ENCODE data around the gene TRAF2. TPM values are rescaled to one million over a fixed set of nuclear protein-coding genes. Genes with fewer than 3 reads are reported as not detected.
A peak's percentile ranks its signal among the peaks of the same experiment; 100 is the strongest.

TRAF2 gene
- total and polyA plus RNA-seq, 9 of the 15 experiments (the other 6 are each of a cell fraction or from before 2014, with no cell fraction given) = 0.24 to 45.2 (median 18.0) TPM

DNA sequence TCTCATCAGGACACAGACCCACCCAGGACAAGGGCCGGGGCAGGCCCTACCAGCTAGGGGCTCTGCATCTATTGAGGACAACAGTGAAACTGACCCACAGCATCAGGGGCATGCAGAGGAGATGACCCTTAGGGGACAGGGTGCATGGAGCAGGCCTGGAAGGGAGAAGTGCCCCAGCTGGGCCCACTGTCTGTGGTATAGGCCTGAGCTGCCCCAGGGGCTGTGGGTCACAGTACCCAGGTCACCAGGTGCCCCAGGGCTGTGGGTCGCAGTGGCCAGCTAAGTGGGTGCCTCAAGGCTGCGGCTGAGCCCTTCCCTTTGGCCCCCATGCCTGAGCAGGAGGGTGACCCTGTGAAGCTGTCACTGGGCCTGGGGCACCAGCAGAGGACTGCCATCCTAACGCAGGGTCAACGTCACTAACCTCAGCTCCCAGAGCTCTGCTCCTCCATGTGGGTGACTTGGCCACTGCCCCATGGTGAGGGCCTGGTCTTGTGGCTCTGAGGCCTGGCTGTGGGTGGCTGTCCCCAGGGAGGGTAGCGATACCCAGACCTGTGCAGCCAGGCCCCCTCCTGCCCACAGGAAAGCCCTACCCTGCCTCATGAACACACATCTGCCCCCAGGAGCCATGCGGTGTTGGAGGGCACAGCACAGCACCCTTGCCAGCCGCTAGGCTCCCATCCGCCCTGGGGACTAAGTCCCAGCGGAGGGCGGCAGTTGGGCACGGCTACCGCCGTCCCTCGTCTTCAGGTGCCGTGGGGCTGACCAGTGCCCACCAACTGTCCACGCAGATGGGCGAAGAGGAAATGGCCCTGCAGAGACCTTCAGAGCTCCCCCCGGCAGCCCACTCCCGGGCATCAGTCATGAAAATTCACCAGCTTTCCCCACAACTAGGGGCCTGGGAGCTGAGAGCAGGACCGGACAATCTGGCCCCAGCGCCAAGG is 25.1 kb upstream of the TRAF2 start:
- Histone ChIP-seq H3K27me3 (ENCODE audit: control insufficient read depth in 2 of 2, insufficient read depth in 2 of 2, low read length in 2 of 2) (no peaks in the 10 kb centered on the region), H3K9me1 (ENCODE audit: control insufficient read depth, insufficient read depth, low read length) (peaks cover 4% of the 10 kb centered on the region), H3K4me3 (no peak overlapping the region), H3K79me2 (ENCODE audit: control insufficient read depth, insufficient read depth, low read length) (peaks cover 26% of the 10 kb centered on the region), H3K9me3 (replicated peaks; ENCODE audit: control insufficient read depth, insufficient read depth, low read depth, low read length) (no peaks in the 10 kb centered on the region), H3K4me2 (ENCODE audit: insufficient read depth, low read length) (no peak overlapping the region), H3K9ac (ENCODE audit: insufficient read depth in 1 of 2, low read depth in 2 of 2, low read length in 2 of 2) (peak overlapping the region in 1 of 2 experiments; percentile 28; a peak in 1 of 4 replicates), H3K27ac (ENCODE audit: extremely low read depth, low read depth, low read length) (no peak overlapping the region), H4K20me1 (replicated peaks; ENCODE audit: control insufficient read depth, insufficient read depth, low read length) (peaks cover 14% of the 10 kb centered on the region; the same call in 1 of the 2 replicates), H3K4me1 (replicated peaks in 1 of 2; ENCODE audit: control insufficient read depth in 2 of 2, insufficient read depth in 2 of 2, low read length in 2 of 2) (peaks cover 5 to 58% of the 10 kb centered on the region in 2 experiments; a peak in 3 of 5 replicates), H3K36me3 (ENCODE audit: control insufficient read depth, insufficient read depth, low read length) (peaks cover 54% of the 10 kb centered on the region; the same call in 2 of the 3 replicates), H2AFZ (ENCODE audit: low read depth, low read length) (no peak overlapping the region)
- DNase-seq (ENCODE audit: extremely low read depth in 1 of 4, low spot score in 3 of 4) (no peak), ATAC-seq (peak; percentile 3; the same call in 2 of the 3 replicates), FAIRE-seq (no peak)
- CTCF ChIA-PET (ENCODE audit: low intra/inter-chr PET ratio) = no interaction called here
- POLR2A ChIA-PET = interaction anchor here (0.7 to 2.5 kb wide), 8 partner anchors 10 to 30 kb away, joined by 3 to 15 read pairs (median 5); partner anchors contain the start of genes AJM1, MAMDC4 and TRAF2
- WGBS (ENCODE audit: insufficient coverage, low coverage, missing lambda C conversion rate) = 95% methylated on average over 15 of the region's 22 CpGs
- TF ChIP-seq POLR2B (IDR thresholded peaks at IDR 0.05; ENCODE audit: low read depth, partially characterized antibody) = peak; percentile 28
- TF ChIP-seq POLR2G (IDR thresholded peaks at IDR 0.05; ENCODE audit: low read depth, low read length) = peak; percentile 71
- no peak for TF ChIP-seq POLR3G (IDR thresholded peaks at IDR 0.05; ENCODE audit: extremely low read depth, insufficient read length, insufficient replicate concordance)
- TF ChIP-seq RBFOX2 (IDR thresholded peaks at IDR 0.05; ENCODE audit: low read depth, low read length) = peak; percentile 67
- 0 out of 2 replicates have a peak, but pooled peaks have one; percentile 27 for TF ChIP-seq ZNF77 (CRISPR knock-in tag; IDR thresholded peaks at IDR 0.05)
- in situ Hi-C loops (cut with MboI) = no loop called here
- intact Hi-C loops (cut with micrococcal nuclease) = no loop called here
- no TSS peak for BruUV-seq (replicated peaks)
